GM13977 (cell line): ENCODE results near the gene RUNX3.

Experiments used
- DNase-seq: peaks from one replicate; pipeline ENCODE4 v3.0.0; 2012; ENCODE audit warnings: low spot score
- in situ Hi-C: fragments of 300-500 bp; cut with MboI; formaldehyde crosslinking; loops from one replicate; pipeline ENCODE4 v1.12.0; 2022; ENCODE audit warnings: low sequenced_read_pairs, low pct_unique_long_range_greater_than_20kb, mixed read lengths, inconsistent platforms; ENCODE audit not compliant: unreplicated experiment
- TF ChIP-seq, protein P1 (sequence below): IDR thresholded peaks from 2 replicates; pipeline ENCODE4 v1.5.1; 2012; ENCODE audit warnings: mild to moderate bottlenecking, control low read depth; ENCODE audit not compliant: insufficient read depth; ENCODE audit errors: extremely low read depth, missing control alignments

Gene RUNX3

DNA sequence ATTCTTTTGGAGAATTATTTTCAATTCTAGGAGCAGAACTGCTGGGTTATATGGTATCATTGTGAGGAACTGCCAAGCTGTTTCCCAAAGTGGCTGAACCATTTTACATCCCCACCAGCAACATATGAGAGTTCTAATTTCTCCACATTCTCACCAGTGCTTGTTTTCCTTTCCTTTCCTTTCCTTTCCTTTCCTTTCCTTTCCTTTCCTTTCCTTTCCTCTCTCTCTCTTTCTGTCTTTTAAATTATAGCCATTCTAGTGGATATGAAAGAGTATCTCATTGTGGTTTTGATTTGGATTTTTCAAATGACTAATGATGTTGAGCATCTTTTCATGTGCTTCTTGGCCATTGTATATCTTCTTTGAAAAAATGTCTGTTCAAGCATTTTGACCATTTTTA is 45.3 kb downstream of the RUNX3 start:
- TF ChIP-seq, protein P1, sequence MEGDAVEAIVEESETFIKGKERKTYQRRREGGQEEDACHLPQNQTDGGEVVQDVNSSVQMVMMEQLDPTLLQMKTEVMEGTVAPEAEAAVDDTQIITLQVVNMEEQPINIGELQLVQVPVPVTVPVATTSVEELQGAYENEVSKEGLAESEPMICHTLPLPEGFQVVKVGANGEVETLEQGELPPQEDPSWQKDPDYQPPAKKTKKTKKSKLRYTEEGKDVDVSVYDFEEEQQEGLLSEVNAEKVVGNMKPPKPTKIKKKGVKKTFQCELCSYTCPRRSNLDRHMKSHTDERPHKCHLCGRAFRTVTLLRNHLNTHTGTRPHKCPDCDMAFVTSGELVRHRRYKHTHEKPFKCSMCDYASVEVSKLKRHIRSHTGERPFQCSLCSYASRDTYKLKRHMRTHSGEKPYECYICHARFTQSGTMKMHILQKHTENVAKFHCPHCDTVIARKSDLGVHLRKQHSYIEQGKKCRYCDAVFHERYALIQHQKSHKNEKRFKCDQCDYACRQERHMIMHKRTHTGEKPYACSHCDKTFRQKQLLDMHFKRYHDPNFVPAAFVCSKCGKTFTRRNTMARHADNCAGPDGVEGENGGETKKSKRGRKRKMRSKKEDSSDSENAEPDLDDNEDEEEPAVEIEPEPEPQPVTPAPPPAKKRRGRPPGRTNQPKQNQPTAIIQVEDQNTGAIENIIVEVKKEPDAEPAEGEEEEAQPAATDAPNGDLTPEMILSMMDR = no peak
- in situ Hi-C loops = no loop called here
- no peak for DNase-seq

DNA sequence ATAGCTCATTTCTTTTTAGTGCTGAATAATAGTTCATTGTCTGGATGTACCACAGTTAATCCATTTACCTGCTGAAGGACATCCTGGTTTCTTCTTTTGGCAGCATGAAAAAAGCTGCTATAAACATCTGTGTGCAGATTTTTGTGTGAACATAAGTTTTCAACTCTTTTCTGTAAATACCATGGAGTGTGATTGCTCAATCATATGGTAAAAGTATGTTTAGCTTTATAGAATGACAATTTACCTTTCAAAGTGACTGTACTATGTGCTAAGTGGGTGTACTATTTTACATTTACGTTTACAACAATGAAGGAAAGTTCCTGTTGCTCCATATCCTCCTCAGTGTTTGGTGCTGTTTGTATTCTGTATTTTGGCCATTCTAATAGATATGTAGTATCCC is 49.0 kb downstream of the RUNX3 start:
- in situ Hi-C loops = no loop called here
- TF ChIP-seq, protein P1 = no peak
- no peak for DNase-seq

GRCh38 chr1:24878775-24879742 is 51.0 kb downstream of the RUNX3 start:
- DNase-seq = no peak
- in situ Hi-C loops = no loop called here
- TF ChIP-seq, protein P1 = no peak

GRCh38 chr1:24878045-24878444 is 52.0 kb downstream of the RUNX3 start:
- in situ Hi-C loops = no loop called here
- TF ChIP-seq, protein P1 = no peak
- DNase-seq = no peak

DNA sequence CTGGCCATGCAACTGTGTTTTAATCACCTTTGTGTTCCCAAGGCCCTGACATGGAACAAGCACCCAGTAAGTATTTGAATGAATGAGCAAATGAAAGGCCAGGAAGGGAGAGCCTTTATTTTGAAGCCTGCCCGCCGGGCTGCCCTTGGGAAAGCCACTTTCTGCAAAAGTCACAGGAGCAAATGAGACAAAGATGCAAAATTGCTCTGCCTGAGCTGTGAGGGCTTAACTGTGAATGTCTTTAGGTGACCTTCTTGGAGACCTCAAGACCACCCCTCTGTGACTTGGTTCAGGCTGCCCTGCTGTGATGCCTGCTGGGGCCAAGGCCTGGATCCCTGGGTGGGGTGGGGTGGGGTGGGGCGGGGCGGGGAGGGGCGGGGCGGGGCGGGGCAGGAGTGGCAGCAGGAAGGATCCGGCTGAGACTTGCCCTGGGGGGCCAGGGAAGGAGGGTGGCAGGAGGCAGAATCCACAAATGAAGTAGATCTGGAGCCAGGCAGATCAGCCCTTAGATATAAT is 54.0 kb downstream of the RUNX3 start:
- TF ChIP-seq, protein P1 = no peak
- no peak for DNase-seq
- in situ Hi-C loops = no loop called here

DNA sequence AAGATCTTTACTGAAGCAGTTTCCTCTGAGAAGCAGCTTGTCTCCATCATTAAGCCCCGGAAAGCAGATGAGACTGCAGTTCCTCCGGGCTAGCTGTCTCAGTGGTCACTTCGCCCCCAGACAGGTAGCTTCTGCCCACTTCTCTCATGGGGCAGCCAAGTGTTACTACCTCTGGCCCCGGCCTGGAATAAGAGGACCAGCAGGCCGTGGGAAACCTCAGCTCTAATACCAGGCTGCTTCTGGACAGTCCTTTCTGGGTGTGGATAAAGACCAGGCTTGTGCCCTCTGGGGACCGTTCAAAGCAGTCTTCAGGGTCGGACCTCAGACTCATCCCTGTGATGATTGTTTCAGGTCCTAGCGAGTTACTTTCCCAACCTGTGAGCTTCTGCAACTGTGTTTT is 54.8 kb downstream of the RUNX3 start:
- in situ Hi-C loops = no loop called here
- TF ChIP-seq, protein P1 = no peak
- DNase-seq = no peak
